Lower lobe of right lung (tissue), 2 donors: ENCODE data around the gene TUBA1A. TPM values are rescaled to one million over a fixed set of nuclear protein-coding genes. Genes with fewer than 3 reads are reported as not detected.

Source experiments
- ATAC-seq, 2 donors: fragments of 200-7000 bp; cut with Tn5 transposase; one replicate each; pipeline ENCODE4 v1.9.1; 2020 to 2022; ENCODE audit warnings: mild to moderate bottlenecking in 2 of 2, moderate library complexity in 2 of 2
- DNase-seq: peaks from one replicate; pipeline ENCODE4 v3.0.0-alpha.2; 2020
- H3K27ac ChIP-seq: fragments of 200-600 bp; one replicate; pipeline ENCODE4 v1.8.0; 2022
- H3K27me3 ChIP-seq: fragments of 200-600 bp; one replicate; pipeline ENCODE4 v1.8.0; 2022; ENCODE audit warnings: low read depth
- H3K36me3 ChIP-seq: fragments of 200-600 bp; one replicate; pipeline ENCODE4 v1.8.0; 2022; ENCODE audit warnings: mild to moderate bottlenecking
- H3K4me1 ChIP-seq: fragments of 200-600 bp; one replicate; pipeline ENCODE4 v1.8.0; 2022
- H3K4me3 ChIP-seq: fragments of 200-600 bp; one replicate; pipeline ENCODE4 v1.8.0; 2022; ENCODE audit warnings: mild to moderate bottlenecking
- H3K9me3 ChIP-seq: fragments of 200-600 bp; one replicate; pipeline ENCODE4 v1.8.0; 2022
- intact Hi-C: fragments of 100-400 bp; cut with DNase I; formaldehyde crosslinking; loops from one replicate; pipeline ENCODE4 v1.11.0; 2022
- total RNA-seq: library from RNA; stranded (reverse); fragmentation: NEBNext Ultra II Directional; extraction: Animal tissue kit (Norgen Biotek cat#: 25700); gene quantifications from one replicate; pipeline ENCODE4 v1.2.1, GENCODE V29; 2021
- TF ChIP-seq, protein P1 (sequence below): fragments of 200-600 bp; IDR thresholded peaks from one replicate; pipeline ENCODE4 v1.8.0; 2022; ENCODE audit warnings: antibody characterized with exemption, mild to moderate bottlenecking
- donor health status: DM: no; HTN: yes; CAD: no; lungs with severe emphysema.

Gene TUBA1A
- total RNA-seq, 1 donor from 2014 or later: 120 TPM

- H3K4me1 ChIP-seq: no peaks in the 10 kb centered on the region
- DNase-seq: no peak
- no peak for ATAC-seq
- intact Hi-C loops: no loop called here
- H3K36me3 ChIP-seq: no peaks in the 10 kb centered on the region
- no peaks in the 10 kb centered on the region for H3K27me3 ChIP-seq
- no peak overlapping the region for H3K4me3 ChIP-seq
- TF ChIP-seq, protein P1, sequence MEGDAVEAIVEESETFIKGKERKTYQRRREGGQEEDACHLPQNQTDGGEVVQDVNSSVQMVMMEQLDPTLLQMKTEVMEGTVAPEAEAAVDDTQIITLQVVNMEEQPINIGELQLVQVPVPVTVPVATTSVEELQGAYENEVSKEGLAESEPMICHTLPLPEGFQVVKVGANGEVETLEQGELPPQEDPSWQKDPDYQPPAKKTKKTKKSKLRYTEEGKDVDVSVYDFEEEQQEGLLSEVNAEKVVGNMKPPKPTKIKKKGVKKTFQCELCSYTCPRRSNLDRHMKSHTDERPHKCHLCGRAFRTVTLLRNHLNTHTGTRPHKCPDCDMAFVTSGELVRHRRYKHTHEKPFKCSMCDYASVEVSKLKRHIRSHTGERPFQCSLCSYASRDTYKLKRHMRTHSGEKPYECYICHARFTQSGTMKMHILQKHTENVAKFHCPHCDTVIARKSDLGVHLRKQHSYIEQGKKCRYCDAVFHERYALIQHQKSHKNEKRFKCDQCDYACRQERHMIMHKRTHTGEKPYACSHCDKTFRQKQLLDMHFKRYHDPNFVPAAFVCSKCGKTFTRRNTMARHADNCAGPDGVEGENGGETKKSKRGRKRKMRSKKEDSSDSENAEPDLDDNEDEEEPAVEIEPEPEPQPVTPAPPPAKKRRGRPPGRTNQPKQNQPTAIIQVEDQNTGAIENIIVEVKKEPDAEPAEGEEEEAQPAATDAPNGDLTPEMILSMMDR: no peak
- no peaks in the 10 kb centered on the region for H3K9me3 ChIP-seq
- H3K27ac ChIP-seq: no peak overlapping the region
Measured at GRCh38 chr12:49154221-49154620, 34.7 kb downstream of the TUBA1A start.

DNA sequence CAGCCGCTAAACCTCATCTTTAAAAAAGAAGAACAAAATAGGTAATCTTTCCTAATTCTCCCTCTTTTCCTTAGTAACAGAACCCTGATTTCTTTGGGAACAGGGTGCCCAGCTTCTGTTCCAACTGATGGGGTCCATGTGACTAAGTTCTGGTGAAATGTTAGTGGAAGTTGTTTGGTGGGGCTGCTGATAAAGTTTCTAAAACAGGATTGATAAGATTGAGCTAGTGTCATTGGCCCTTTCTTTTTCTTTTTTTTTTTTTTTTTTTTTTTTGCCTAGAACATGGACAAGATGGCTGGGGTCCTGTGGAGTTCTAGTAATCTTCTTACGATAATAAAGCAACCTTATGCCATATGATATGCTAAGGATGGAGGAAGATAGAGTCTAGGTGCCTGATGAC is 41.5 kb downstream of the TUBA1A start:
- Histone ChIP-seq H3K36me3 (no peaks in the 10 kb centered on the region), H3K27ac (no peak overlapping the region), H3K4me1 (no peaks in the 10 kb centered on the region), H3K4me3 (no peak overlapping the region), H3K9me3 (no peaks in the 10 kb centered on the region), H3K27me3 (no peaks in the 10 kb centered on the region)
- DNase-seq (no peak), ATAC-seq (no peak)
- TF ChIP-seq, protein P1: no peak
- intact Hi-C loops: no loop called here

- Histone ChIP-seq H3K27me3 (no peaks in the 10 kb centered on the region), H3K36me3 (no peaks in the 10 kb centered on the region), H3K27ac (no peak overlapping the region), H3K4me1 (no peaks in the 10 kb centered on the region), H3K4me3 (no peak overlapping the region), H3K9me3 (no peaks in the 10 kb centered on the region)
- TF ChIP-seq, protein P1: no peak
- ATAC-seq: no peak
- no peak for DNase-seq
- intact Hi-C loops: no loop called here
Measured at GRCh38 chr12:49146406-49146805, 42.5 kb downstream of the TUBA1A start.

DNA sequence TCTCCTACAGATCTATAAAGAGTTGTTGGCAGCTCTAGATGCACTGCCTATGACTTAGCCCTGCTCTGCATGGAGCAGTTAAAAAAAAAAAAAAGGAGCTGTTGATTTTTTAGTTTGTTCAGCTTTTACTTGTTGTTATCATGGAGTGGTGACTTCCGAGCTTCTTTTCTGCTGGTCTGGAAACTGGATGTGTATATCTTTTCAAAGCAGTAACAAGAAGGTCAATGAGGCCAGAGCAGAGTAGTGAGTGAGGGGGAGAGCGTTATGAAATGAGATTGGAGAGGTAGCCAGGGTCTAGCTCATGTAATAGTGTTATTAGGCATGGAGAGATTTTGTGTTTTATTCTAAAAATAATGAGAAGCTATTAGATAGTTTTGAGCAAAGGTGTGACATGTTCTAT is 44.5 kb downstream of the TUBA1A start:
- ATAC-seq (no peak), DNase-seq (no peak)
- Histone ChIP-seq H3K27me3 (no peaks in the 10 kb centered on the region), H3K36me3 (no peaks in the 10 kb centered on the region), H3K27ac (no peak overlapping the region), H3K9me3 (no peaks in the 10 kb centered on the region), H3K4me1 (no peaks in the 10 kb centered on the region), H3K4me3 (no peak overlapping the region)
- TF ChIP-seq, protein P1: no peak
- intact Hi-C loops: no loop called here

GRCh38 chr12:49138999-49139398 is 49.9 kb downstream of the TUBA1A start:
- Histone ChIP-seq H3K36me3 (no peaks in the 10 kb centered on the region), H3K4me3 (no peak overlapping the region), H3K27me3 (no peaks in the 10 kb centered on the region), H3K9me3 (no peaks in the 10 kb centered on the region), H3K27ac (no peak overlapping the region), H3K4me1 (no peaks in the 10 kb centered on the region)
- DNase-seq (no peak), ATAC-seq (no peak)
- intact Hi-C loops: no loop called here
- TF ChIP-seq, protein P1: no peak

GRCh38 chr12:49138587-49138986 is 50.3 kb downstream of the TUBA1A start:
- intact Hi-C loops: no loop called here
- Histone ChIP-seq H3K27me3 (no peaks in the 10 kb centered on the region), H3K4me3 (no peak overlapping the region), H3K27ac (no peak overlapping the region), H3K36me3 (no peaks in the 10 kb centered on the region), H3K4me1 (peaks cover 2% of the 10 kb centered on the region), H3K9me3 (no peaks in the 10 kb centered on the region)
- DNase-seq (no peak), ATAC-seq (no peak)
- TF ChIP-seq, protein P1: no peak
